Tibial nerve (tissue), 4 donors: ENCODE results near the gene MRAP.

Experiments used
- CTCF ChIP-seq, 5 experiments: fragments of 200-600 bp in 3 of 5; fragments of 450-650 bp in 2 of 5; sonication (generic) in 3 of 5; IDR thresholded peaks; one replicate each; pipeline ENCODE4 v1.5.1; 2016 to 2019; ENCODE audit warnings: antibody characterized with exemption in 5 of 5, mild to moderate bottlenecking in 3 of 5, moderate library complexity in 2 of 5
- EP300 ChIP-seq, 2 donors: sonication (generic); formaldehyde crosslinking; IDR thresholded peaks; one replicate each; pipeline ENCODE4 v1.6.1; 2017; ENCODE audit warnings: antibody characterized with exemption in 2 of 2, mild to moderate bottlenecking in 1 of 2
- POLR2A ChIP-seq, 2 donors: fragments of 450-650 bp; IDR thresholded peaks; one replicate each; pipeline ENCODE4 v1.6.1; 2017; ENCODE audit warnings: antibody characterized with exemption in 2 of 2, mild to moderate bottlenecking in 2 of 2, moderate library complexity in 2 of 2

- TF ChIP-seq CTCF (IDR thresholded peaks at IDR 0.05) (no peak), POLR2A (IDR thresholded peaks at IDR 0.05) (no peak), EP300 (IDR thresholded peaks at IDR 0.05) (no peak)
These were observed 22.1 kb downstream of the MRAP start for GRCh38 chr21:32320726-32321125.
